ENCODE results near the gene KLHL29. TPM values are rescaled to one million over a fixed set of nuclear protein-coding genes. Genes with fewer than 3 reads are reported as not detected.

Gene KLHL29
- total and polyA plus RNA-seq, 2 experiments from 2014 or later, result 1.5 to 6.5 TPM

GRCh38 chr2:23618794-23619530 is 234.0 kb downstream of the KLHL29 start:
- DNase-seq (ENCODE audit: low spot score), result no peak
- no peak overlapping the region for H3K4me3 Mint-ChIP-seq
- no peak overlapping the region for H3K27ac Mint-ChIP-seq

GRCh38 chr2:23619941-23620340 is 235.0 kb downstream of the KLHL29 start:
- no peaks in the 10 kb centered on the region for H4K20me1 ChIP-seq (replicated peaks; ENCODE audit: insufficient read depth)
- H3K27me3 ChIP-seq (ENCODE audit: insufficient read depth), result no peaks in the 10 kb centered on the region
- H3K27ac ChIP-seq (ENCODE audit: low read depth), result no peak overlapping the region
- peaks cover 17% of the 10 kb centered on the region for H3K27me3 Mint-ChIP-seq (ENCODE audit: insufficient read depth, low read depth, poor library complexity)
- no peak for TF ChIP-seq STAT1 (IDR thresholded peaks at IDR 0.05; ENCODE audit: unreplicated experiment)
- H3K4me3 ChIP-seq, result no peak overlapping the region
- peaks cover 14% of the 10 kb centered on the region for H3K9me3 Mint-ChIP-seq
- no peak overlapping the region for H3K27ac Mint-ChIP-seq
- H3K4me1 Mint-ChIP-seq, result peaks cover 18% of the 10 kb centered on the region
- H3F3A ChIP-seq (replicated peaks; ENCODE audit: low read depth), result no peaks in the 10 kb centered on the region
- H3K79me2 ChIP-seq (replicated peaks; ENCODE audit: insufficient read depth), result no peaks in the 10 kb centered on the region
- H2AFZ ChIP-seq, result no peak overlapping the region
- no peaks in the 10 kb centered on the region for H3K9me2 ChIP-seq (ENCODE audit: insufficient read depth)
- no peak for DNase-seq (ENCODE audit: low spot score)
- no peak for ATAC-seq
- no peaks in the 10 kb centered on the region for H3K36me3 ChIP-seq (ENCODE audit: insufficient read depth)
- H3K4me2 ChIP-seq, result no peak overlapping the region
- H3K4me1 ChIP-seq (ENCODE audit: insufficient read depth), result no peaks in the 10 kb centered on the region
- H3K36me3 Mint-ChIP-seq (ENCODE audit: low read depth), result peaks cover 4% of the 10 kb centered on the region; the same call in 2 of the 3 replicates
- H3K4me3 Mint-ChIP-seq, result no peak overlapping the region

More at GRCh38 chr2:23618794-23619530, 234.0 kb downstream of the KLHL29 start:
- Mint-ChIP-seq H3K4me1 (peaks cover 27% of the 10 kb centered on the region), H3K9me3 (peaks cover 6% of the 10 kb centered on the region), H3K36me3 (ENCODE audit: low read depth) (no peaks in the 10 kb centered on the region; the same call in 2 of the 3 replicates), H3K27me3 (ENCODE audit: insufficient read depth, low read depth, poor library complexity) (peaks cover 13% of the 10 kb centered on the region)
- Histone ChIP-seq H3K36me3 (ENCODE audit: insufficient read depth) (no peaks in the 10 kb centered on the region), H2AFZ (no peak overlapping the region), H3K79me2 (replicated peaks; ENCODE audit: insufficient read depth) (no peaks in the 10 kb centered on the region), H3F3A (replicated peaks; ENCODE audit: low read depth) (no peaks in the 10 kb centered on the region), H3K27ac (ENCODE audit: low read depth) (no peak overlapping the region), H3K4me3 (no peak overlapping the region), H3K9me2 (ENCODE audit: insufficient read depth) (no peaks in the 10 kb centered on the region), H3K27me3 (ENCODE audit: insufficient read depth) (no peaks in the 10 kb centered on the region), H3K4me1 (ENCODE audit: insufficient read depth) (no peaks in the 10 kb centered on the region), H3K4me2 (no peak overlapping the region), H4K20me1 (replicated peaks; ENCODE audit: insufficient read depth) (no peaks in the 10 kb centered on the region)
- TF ChIP-seq EZH2phosphoT487 (IDR thresholded peaks at IDR 0.05; ENCODE audit: unreplicated experiment), result no peak
- TF ChIP-seq JUNB (IDR thresholded peaks at IDR 0.05; ENCODE audit: unreplicated experiment), result no peak
- TF ChIP-seq REST (IDR thresholded peaks at IDR 0.05; ENCODE audit: unreplicated experiment), result no peak
- no peak for ATAC-seq

- peaks cover 15% of the 10 kb centered on the region for H3K4me1 Mint-ChIP-seq
- ATAC-seq, result no peak
Measured at GRCh38 chr2:23620841-23621341, 235.9 kb downstream of the KLHL29 start.

More at GRCh38 chr2:23620841-23621341, 235.9 kb downstream of the KLHL29 start:
- no peak overlapping the region for H3K27ac ChIP-seq (ENCODE audit: low read depth)
- H3K9me2 ChIP-seq (ENCODE audit: insufficient read depth), result no peaks in the 10 kb centered on the region
- peaks cover 7% of the 10 kb centered on the region; the same call in 2 of the 3 replicates for H3K36me3 Mint-ChIP-seq (ENCODE audit: low read depth)
- peaks cover 17% of the 10 kb centered on the region for H3K27me3 Mint-ChIP-seq (ENCODE audit: insufficient read depth, low read depth, poor library complexity)
- H3F3A ChIP-seq (replicated peaks; ENCODE audit: low read depth), result no peaks in the 10 kb centered on the region
- H3K9me3 Mint-ChIP-seq, result peaks cover 14% of the 10 kb centered on the region
- H3K4me2 ChIP-seq, result no peak overlapping the region
- no peaks in the 10 kb centered on the region for H3K36me3 ChIP-seq (ENCODE audit: insufficient read depth)
- no peaks in the 10 kb centered on the region for H3K27me3 ChIP-seq (ENCODE audit: insufficient read depth)
- no peak overlapping the region for H3K4me3 Mint-ChIP-seq
- no peaks in the 10 kb centered on the region for H3K79me2 ChIP-seq (replicated peaks; ENCODE audit: insufficient read depth)
- no peaks in the 10 kb centered on the region for H3K4me1 ChIP-seq (ENCODE audit: insufficient read depth)
- H3K27ac Mint-ChIP-seq, result no peak overlapping the region
- no peak overlapping the region for H3K4me3 ChIP-seq
- TF ChIP-seq NANOG (IDR thresholded peaks at IDR 0.05; ENCODE audit: borderline replicate concordance) (no peak), POLR2AphosphoS5 (IDR thresholded peaks at IDR 0.05; ENCODE audit: low read depth) (no peak), EZH2phosphoT487 (IDR thresholded peaks at IDR 0.05; ENCODE audit: unreplicated experiment) (no peak), STAT1 (IDR thresholded peaks at IDR 0.05; ENCODE audit: unreplicated experiment) (no peak)
- no peak overlapping the region for H2AFZ ChIP-seq
- no peaks in the 10 kb centered on the region for H4K20me1 ChIP-seq (replicated peaks; ENCODE audit: insufficient read depth)
- DNase-seq (ENCODE audit: low spot score), result no peak
